ENCODE results near the gene UNKL. TPM values are rescaled to one million over a fixed set of nuclear protein-coding genes. Genes with fewer than 3 reads are reported as not detected.

Gene UNKL
- total and polyA plus RNA-seq, 3 donors from 2014 or later: 23.7 to 49.9 (median 49.2) TPM

- intact Hi-C loops (cut with DNase I; ENCODE audit: low total_unique reads): no loop called here
- WGBS, 2 donors: 91 to 92% methylated on average over 28 to 34 of the region's 34 CpGs
- H3K27ac ChIP-seq: no peak overlapping the region
- no peaks in the 10 kb centered on the region for H3K27me3 ChIP-seq
- H3K36me3 ChIP-seq (ENCODE audit: low read depth, missing control alignments): no peaks in the 10 kb centered on the region
- H3K4me1 ChIP-seq: no peaks in the 10 kb centered on the region
- no peaks in the 10 kb centered on the region for H3K9me3 ChIP-seq
- no peak overlapping the region for H3K4me3 ChIP-seq
- TF ChIP-seq POLR2A (IDR thresholded peaks at IDR 0.05): no peak
- TF ChIP-seq CTCF (IDR thresholded peaks at IDR 0.05): no peak
- no peak for DNase-seq
Measured at GRCh38 chr16:1451702-1452392, 37.3 kb upstream of the UNKL start.

GRCh38 chr16:1450841-1451240 is 36.3 kb upstream of the UNKL start:
- H3K36me3 ChIP-seq (ENCODE audit: low read depth, missing control alignments): no peaks in the 10 kb centered on the region
- intact Hi-C loops (cut with DNase I; ENCODE audit: low total_unique reads): no loop called here
- no peak overlapping the region for H3K4me3 ChIP-seq
- TF ChIP-seq CTCF (IDR thresholded peaks at IDR 0.05) (no peak), POLR2A (IDR thresholded peaks at IDR 0.05) (no peak)
- H3K27me3 ChIP-seq: no peaks in the 10 kb centered on the region
- H3K9me3 ChIP-seq: no peaks in the 10 kb centered on the region
- WGBS, 2 donors: 91 to 93% methylated on average over 10 to 16 of the region's 21 CpGs
- no peak for DNase-seq
- no peaks in the 10 kb centered on the region for H3K4me1 ChIP-seq
- H3K27ac ChIP-seq: no peak overlapping the region

GRCh38 chr16:1450218-1450617 is 35.7 kb upstream of the UNKL start:
- Histone ChIP-seq H3K27me3 (no peaks in the 10 kb centered on the region), H3K27ac (no peak overlapping the region), H3K9me3 (no peaks in the 10 kb centered on the region), H3K4me1 (no peaks in the 10 kb centered on the region), H3K4me3 (no peak overlapping the region), H3K36me3 (ENCODE audit: low read depth, missing control alignments) (no peaks in the 10 kb centered on the region)
- TF ChIP-seq POLR2A (IDR thresholded peaks at IDR 0.05): no peak
- TF ChIP-seq CTCF (IDR thresholded peaks at IDR 0.05): no peak
- intact Hi-C loops (cut with DNase I; ENCODE audit: low total_unique reads): no loop called here
- DNase-seq: no peak
- WGBS, 2 donors: 92 to 95% methylated on average over 28 to 29 of the region's 29 CpGs

GRCh38 chr16:1449201-1449788 is 34.8 kb upstream of the UNKL start:
- TF ChIP-seq POLR2A (IDR thresholded peaks at IDR 0.05): no peak
- TF ChIP-seq CTCF (IDR thresholded peaks at IDR 0.05): no peak
- H3K4me1 ChIP-seq: no peaks in the 10 kb centered on the region
- intact Hi-C loops (cut with DNase I; ENCODE audit: low total_unique reads): no loop called here
- 93 to 98% methylated on average over 23 to 25 of the region's 25 CpGs for WGBS, 2 donors
- H3K9me3 ChIP-seq: no peaks in the 10 kb centered on the region
- H3K36me3 ChIP-seq (ENCODE audit: low read depth, missing control alignments): no peaks in the 10 kb centered on the region
- H3K4me3 ChIP-seq: no peak overlapping the region
- no peak for DNase-seq
- H3K27me3 ChIP-seq: no peaks in the 10 kb centered on the region
- no peak overlapping the region for H3K27ac ChIP-seq
